HG03460 (cell line): ENCODE measurements around the gene ZNF135.

ENCODE experiments used
- ATAC-seq: cut with Tn5 transposase; IDR thresholded peaks from one replicate; pipeline ENCODE4 v1.9.1; 2021; ENCODE audit not compliant: unreplicated experiment

ZNF135 gene

DNA sequence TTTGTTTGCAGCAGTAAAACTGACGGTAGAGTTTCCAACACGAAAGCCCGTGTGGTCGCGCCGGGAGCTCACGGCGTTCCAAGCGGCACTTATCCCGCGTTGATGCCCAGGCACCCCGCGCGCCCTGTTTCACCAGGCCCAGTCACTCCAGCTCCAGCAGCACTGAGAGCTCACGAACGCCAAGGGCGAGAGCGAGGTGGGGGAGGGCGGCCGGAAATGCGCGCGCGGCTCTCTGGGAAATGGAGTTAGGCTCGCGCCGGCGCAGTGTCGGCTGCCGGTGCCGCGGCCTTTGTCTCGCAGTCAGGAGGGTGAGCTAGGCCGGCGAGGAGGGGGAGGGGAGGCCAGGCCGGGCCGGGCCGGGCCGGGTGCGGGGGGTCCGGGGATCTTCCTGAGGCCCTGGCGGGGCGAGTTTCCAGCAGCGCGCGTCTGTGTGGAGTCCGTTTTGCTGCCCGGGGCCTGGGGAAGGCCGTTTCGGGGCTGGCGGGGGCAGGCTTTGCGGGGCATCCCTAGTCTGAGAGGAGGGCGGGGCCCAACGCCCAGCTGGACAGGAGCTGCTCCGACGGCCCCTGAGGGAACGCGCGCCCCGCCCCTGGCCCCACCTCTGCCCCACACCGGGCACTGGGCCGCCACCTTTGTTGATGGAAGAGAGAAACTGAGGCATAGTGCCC is at the start of gene ZNF135:
Gene ZNF135 (plus strand): TSS at position 280 of the 668 bp plus-strand sequence. CDS start 721 bp downstream, outside the sequence.
- no peak for ATAC-seq

DNA sequence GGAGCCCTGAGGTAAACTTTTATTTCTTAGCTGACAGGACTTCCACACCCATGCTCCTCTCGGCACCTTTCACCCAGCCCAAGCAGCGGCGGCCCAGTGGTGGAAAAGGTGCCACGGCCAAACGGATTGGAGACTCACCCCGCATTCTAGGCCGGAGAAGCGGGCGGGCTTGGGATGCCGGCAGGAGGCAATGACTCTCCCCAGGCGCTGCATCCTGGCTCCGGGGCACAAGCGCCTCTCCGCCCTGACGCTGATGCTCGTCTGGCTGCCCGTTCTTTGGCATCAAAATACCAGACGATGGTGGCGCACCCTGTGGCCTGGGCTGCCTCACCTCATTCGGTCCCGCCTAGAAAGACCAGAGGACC is 49.8 kb upstream of the ZNF135 start:
- no peak for ATAC-seq

DNA sequence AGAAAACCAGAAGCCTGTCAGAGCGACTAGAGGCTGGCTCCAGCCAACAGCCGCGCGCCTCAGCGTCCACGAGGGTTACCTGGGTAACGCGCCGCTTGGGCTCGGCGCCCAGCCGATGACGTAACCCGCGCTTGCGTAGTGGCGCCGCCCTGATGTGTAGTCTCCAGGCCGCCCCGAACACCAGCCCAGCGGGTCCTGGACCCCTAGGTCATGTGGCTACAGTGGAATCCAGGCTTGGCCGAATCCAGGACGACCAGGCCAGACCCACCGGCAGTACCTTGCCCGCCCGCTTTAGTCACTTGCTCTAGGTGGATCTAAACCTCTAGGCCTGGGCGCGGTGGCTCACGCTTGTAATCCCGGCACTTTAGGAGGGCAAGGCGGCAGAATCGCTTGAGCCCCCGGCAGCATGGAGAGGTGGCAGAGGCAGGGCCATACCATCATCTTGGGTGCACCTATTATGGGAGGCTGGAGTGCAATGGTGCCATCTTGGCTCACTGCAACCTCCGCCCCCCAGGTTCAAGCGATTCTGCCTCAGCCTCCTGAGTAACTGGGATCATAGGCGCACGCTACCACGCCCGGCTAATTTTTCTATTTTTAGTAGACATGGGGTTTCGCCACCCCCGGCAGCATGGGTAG is 49.3 kb upstream of the ZNF135 start:
- ATAC-seq: no peak

DNA sequence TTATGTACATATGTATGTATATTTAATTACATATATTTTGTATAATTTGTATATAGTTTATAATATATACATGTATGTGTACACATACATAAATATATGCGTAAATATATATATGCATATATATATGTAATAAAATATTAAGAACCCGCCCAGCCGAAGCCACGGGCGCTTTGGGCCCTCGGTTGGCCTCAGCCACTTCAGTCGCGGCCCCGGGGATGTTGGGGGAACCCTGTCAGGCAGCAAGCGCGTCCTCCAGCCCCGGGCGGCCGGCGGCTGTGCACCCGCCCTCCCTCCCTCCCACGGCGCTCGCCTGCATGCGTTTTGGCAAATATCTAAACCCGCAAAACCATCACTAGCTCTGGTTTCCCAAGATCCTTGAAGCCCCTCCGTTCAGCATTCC is 48.6 kb upstream of the ZNF135 start:
- ATAC-seq: no peak

DNA sequence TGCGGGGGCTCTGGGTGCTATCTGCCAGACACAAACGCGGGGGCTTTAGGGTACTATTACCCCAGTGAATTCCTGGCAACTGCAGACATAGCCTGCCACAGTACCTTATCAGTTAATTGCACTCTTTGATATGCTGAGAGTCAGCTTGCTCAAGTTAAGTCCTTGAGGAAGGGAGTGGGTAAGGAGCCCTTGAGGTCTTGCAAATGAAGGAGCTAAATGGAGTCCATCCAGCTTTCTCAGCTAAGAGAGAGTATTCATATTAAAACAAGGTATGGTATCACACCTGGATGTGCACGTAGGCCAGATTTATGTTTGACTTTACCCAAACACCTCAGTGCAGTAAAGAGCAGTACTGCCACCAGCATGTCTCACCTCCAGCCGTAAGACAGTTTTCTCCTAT is 44.9 kb upstream of the ZNF135 start:
- ATAC-seq: no peak

DNA sequence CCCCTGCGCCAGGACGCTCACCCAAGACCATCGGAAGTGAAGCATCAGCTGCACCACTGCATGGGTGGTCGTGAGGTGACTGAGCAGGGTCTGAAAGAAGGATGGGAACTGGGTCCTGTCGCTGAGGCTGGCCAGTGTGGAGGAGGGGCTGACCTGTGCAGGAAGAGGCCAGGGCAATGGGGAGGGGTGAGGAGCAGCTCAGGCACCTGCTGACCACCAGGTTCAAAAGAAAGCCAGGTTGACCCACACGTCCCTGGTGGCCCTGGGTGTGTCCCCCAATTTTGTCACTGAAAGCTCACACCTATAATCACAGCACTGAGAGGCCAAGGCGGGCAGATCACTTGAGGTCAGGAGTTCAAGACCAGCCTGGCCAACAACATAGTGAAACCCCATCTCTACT is 39.0 kb upstream of the ZNF135 start:
- ATAC-seq: no peak

DNA sequence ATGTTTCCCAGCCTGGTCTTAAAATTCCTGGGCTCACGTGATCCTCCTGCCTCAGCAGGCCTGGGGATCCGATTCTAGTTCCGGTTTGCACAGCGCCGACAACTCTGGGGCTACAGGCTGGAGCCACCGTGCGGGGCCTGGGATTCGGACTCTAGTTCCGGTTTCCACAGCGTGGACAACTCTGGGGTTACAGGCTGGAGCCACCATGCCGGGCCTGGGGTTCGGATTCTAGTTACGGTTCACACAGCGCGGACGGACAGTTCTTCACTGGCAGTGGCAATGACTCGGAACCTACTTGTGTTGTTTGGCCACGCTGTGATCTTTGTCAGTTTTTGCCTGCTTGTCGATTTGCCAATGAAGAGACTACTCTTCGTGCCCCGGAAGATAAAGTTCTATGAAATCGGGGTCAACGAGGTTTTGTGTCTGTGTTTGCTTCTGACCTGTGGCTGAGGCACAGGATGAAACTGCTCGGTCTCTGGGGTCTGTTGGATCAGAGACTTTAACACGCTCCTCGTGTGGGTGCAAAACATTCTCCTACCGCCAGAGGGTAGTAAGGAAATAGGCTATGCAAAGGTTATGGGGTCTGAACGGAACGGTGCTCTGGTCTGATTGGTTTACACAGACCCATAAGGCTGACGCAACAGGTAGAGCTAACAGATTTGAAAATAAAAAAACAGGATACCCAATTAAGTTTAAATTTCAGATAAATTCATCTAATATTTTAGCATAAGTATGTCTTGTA is 37.4 kb upstream of the ZNF135 start:
- ATAC-seq: no peak

DNA sequence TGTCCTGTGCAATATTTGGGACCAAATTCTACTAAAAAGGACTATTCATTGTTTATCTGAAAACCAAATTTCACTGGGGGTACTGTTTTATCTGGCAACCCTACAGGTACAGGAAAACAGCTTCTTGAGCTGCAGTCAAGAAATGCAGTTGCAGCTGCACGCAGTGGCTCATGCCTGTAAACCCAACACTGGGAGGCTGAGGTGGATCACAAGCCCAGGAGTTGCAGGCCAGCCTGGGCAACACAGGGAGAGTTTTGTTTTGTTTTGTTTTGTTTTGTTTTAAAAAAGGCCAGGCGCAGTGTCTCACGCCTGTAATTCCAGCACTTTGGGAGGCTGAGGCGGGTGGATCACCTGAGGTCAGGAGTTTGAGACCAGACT is 36.8 kb upstream of the ZNF135 start:
- ATAC-seq: no peak

DNA sequence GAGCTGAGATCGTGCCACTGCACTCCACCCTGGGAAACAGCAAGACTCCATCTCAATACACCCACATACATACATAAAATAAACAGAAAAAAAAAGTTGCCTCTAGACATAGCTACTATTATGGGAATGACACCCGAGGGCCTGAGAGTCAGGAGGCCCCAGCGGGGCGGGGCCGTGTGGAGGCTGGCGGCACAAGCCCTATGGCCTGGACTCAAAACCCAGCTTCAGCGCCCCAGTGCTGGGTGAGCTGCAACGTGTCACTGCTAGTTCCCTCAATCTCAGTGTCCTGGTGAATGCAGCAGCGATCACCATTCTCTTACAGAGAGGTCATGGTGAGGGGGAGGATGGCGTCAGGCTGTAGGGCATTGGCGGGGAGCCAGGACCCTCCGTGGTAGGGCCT is 34.4 kb upstream of the ZNF135 start:
- no peak for ATAC-seq

DNA sequence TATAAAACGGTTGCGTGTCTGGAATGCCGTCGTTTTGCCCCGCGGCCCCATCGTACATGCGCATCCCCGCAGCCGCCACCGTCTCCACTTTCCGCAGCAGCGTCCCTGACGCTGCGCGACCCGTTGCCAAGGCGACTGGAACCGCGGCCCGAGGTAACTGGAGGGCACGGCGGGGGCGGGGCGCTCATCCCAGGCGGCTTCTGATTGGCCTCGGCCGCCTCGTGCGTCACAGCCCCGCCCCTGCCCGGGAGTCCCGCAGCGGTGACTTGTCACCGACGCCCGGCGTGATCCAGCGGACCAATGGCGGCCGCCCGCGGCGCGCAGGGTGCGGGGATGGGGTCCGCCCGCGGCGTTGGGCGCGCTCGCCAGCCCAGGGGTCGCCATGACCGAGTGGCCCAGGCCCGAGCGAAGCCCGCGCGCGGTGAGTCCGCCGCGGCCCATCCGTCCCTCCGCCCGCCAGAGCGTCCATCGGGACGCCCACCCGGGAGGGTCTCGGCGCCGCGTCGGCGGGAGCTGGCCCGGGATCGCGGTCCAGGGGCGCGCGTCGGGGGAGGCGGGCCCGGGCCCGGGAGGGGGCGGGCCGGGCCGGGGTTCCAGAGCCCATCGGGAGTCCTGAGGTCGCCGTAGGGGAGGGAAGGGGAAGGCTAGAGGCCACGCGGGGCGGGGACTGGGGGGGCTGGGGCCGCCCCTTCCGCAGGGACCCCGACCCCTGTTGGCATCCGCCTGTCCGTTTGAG is 25.2 kb upstream of the ZNF135 start, which contains the start of gene ZSCAN1:
Gene ZSCAN1 (plus strand): TSS at position 285 of the 736 bp plus-strand sequence. CDS start 3,812 bp downstream, outside the sequence.
- ATAC-seq: no peak

DNA sequence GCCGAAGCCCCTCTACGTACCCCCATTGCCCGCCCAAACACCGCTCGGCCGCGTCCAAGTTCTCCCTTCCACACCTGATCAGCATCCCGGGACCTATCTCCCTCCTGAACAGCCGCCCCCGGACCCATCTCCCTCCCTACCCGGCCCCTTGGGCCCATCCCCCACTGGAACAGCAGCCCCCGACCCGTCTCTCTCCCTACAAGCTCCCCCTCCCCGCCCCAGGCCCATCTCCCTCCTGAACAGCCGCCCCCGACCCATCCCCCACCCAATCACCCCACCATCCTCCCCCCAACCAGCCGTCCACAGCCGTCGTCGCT is 24.6 kb upstream of the ZNF135 start:
- ATAC-seq: no peak

DNA sequence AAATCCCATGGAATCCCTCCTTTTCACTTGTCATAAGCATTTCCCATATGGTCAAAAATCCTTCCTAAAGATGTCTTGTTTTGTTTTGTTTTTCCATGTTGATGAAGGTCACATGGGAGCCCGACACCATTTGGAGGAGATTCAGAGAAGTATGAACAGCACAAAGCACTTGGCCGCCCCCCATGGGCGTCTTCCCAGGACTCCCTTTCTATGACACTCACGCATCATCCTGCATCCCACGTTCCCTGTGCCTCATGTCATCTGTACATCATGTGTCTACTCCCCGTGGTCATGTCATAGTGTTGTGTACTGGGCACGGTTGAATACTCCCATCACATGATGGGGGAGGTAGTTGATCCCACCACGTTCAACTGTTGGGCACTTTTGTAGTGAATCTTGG is 23.2 kb upstream of the ZNF135 start:
- no peak for ATAC-seq

DNA sequence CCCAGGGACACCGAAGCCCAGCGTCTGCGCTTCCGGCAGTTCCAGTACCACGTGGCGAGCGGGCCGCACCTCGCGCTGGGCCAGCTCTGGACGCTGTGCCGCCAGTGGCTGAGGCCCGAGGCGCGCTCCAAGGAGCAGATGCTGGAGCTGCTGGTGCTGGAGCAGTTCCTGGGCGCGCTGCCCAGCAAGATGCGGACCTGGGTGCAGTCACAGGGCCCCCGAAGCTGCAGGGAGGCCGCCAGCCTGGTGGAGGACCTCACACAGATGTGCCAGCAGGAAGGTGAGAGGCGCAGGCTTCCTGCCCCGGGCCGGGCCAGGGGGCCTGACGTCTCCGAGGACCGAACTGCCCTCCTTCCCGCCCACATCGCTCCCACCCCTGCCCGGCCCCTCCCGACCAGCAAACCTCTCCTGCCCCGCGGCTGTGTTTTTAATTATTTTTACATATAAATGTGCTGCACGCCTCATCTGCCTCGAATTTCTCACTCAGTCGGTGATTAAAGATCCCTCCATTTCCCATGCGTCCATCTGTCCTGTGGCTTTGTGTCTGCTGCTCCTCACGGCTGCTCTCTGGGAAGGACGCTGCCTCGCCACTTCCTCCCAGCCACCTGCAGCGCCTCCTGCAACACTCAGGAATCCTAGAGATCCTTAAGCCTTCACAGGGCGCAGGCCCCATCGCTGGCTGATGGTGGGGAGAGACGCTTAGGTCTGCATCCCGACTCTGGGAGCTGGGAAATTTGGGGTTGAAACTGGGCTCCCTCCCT is 21.0 kb upstream of the ZNF135 start:
- no peak for ATAC-seq

DNA sequence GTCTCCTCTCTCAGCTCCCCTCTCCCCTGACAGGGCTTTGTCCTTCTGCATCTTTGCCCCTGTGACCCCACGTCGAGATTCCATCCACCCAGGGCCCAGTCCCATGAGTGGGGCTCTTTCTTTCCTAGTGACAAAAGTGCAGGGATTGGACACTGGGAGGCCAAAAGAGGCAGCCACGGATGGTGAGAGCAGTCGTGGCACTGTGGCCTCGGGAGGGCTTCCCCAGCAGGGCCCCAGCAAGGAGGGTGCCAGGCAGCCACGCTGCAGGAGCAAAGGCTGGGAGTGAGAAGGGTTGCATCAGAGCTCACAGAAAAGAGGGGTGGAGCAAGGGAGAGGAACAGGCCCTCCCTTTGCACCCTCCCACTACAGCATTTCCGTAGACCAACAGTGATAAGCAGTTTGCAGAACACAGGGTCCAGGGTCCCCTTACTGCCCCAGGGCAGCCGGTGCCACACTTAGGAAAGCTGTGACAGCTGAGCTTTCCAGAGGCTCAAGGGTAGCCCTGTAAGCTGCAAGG is 20.3 kb upstream of the ZNF135 start:
- ATAC-seq: no peak

DNA sequence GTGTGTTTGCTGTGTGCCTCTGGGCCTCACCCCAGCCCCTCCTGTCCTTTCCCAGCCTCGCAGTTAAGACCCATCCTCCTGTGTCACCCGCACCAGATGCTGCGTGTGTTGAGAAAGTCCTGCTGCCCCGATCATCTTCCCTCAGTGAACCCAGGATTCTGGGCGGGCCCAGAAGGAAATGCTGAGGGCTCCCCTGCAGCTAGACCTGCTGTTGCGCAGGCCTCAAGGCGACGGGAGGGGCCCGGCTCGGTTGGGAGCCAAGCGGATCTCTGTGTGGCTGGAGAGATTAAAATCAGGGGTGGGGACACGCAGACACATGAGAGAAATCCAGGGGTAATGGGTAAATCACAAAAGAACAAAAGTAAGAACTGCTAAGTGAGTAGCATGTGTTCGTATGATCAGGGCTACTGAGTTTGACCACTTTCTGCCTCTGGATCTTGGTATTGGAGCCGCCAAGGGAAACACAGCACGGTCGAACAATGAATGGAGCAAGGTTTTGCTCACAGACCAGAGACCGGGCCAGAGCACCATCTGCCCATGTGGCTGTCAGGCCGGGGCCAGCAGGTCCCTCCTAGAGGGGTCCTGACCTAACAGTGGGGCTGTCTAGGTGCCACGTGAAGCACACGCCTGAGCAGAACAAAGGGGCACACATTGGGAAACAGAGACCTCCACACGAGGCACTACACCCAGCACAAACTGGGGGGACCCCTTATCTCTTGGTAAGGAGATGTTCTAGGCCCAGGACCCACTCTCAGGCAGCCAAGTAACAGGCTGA is 18.1 kb upstream of the ZNF135 start:
- no peak for ATAC-seq

DNA sequence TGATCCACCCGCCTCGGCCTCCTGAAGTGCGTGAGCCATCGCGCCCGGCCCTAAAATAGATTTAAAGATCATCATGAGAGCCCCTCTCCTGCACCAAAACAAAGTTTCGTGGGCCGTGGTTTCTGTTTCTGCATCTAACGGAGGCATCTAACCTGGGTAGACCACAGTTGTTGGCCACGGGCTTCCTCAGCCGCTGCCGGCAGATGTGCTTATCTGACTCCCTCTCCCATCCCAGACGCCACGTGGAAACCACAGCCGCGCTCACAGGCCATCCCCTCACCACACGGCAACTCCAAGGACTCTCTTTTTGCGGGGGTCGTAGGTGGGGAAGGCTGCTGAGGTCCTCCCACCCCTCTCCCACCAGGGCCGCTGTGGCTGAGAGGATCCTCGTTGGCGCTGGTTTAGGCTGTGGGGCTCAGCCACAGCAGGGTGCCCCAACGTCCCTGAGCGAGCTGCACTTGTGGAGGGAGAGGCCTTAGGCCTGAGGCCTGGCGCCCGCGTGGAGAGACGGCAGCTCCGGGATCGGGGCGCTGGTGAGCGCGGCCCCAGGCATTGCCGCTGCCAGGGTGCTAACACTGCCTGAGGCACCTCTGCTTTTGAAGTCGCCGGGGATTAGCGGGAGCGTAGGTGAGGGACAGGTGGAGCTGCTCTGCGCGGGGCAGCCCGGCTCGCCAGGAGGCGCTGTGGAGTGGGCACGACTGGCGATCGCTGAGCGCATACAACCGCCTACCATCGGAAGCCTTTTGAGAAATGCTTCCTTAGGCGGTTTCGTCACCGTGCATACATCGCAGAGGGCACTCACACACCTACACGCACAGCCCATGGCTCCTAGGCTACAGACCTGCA is 16.4 kb upstream of the ZNF135 start:
- no peak for ATAC-seq

DNA sequence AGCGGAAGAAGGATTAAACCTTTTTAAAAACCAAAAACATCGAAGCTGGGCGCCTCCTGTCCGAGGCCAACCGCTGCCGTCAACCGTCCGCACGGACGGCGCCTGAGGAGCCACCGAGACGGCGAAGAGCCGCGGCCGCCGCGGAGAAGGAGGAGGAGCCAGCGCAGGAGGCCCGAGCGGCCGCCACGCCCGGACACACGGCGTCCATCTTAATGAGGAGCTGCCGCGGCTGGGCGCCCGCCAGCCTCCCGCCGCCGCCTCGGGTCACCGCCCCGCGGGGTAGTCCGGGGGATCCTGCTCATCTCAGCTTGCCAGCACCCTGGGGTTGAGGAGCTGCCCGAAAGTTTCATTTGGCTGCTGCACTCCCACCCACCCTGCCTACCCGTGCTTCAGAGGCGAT is 14.7 kb upstream of the ZNF135 start:
- no peak for ATAC-seq

DNA sequence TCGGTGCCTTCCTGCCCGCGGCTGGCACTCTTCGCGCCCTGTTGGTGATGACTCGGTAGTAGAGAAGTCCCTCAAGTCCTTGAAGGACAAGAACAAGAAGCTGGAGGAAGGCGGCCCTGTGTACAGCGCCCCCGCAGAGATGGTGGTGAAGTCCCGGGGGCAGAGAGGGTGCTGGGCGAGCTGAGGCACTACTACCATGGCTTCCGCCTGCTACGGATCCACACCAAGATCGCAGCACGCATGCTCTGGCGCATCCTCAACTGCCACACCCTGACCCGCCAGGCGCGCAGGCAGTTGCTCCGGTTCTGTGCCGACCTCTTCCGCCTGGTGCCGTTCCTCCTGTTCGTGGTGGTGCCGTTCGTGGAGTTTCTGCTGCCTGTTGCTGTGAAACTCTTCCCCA is 14.2 kb upstream of the ZNF135 start:
- ATAC-seq: no peak

DNA sequence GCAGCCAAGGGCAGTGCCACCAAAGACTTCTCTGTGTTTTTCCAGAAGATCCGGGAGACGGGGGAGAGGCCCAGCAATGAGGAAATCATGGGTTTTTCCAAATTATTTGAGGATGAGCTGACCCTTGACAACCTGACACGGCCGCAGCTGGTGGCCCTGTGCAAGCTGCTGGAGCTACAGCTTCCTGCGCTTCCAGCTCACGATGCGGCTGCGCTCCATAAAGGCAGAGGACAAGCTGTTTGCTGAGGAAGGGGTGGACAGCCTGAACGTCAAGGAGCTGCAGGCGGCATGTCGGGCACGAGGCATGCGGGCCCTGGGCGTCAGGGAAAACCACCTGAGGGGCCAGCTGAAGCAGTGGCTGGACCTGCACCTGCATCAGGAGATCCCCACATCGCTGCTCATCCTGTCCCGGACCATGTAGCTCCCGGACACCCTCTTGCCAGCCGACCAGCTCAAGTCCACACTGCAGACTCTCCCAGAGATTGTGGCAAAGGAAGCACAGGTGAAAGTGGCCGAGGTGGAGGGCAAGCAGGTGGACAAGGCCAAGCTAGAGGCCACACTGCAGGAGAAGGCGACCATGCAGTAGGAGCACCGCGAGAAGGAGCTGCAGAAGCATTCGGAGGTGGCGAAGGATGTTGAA is 13.6 kb upstream of the ZNF135 start:
- ATAC-seq: no peak
